Naive B cell (primary cell): ENCODE results near the gene SPDYE6. TPM values are rescaled to one million over a fixed set of nuclear protein-coding genes. Genes with fewer than 3 reads are reported as not detected.
"Not testable (repeated sequence)": the region's sequence is repeated elsewhere in the genome, so short reads cannot be mapped to it uniquely, and the experiment has no call there.

ENCODE experiments used
- ATAC-seq, 2 donors: fragments of 150-1000 bp; cut with Tn5 transposase; 2 replicates each; pipeline ENCODE4 v1.10.0; 2021; ENCODE audit warnings: low read depth in 2 of 2, mild to moderate bottlenecking in 2 of 2, moderate library complexity in 2 of 2
- DNase-seq: peaks from one replicate; pipeline ENCODE4 v3.0.0; 2022
- H3K27ac Mint-ChIP-seq, 6 donors: one replicate each; pipeline ENCODE4 v1.8.0; 2020 to 2022; ENCODE audit warnings: mild to moderate bottlenecking in 6 of 6, mixed read lengths in 6 of 6, moderate library complexity in 5 of 6, inconsistent platforms in 2 of 6
- H3K27me3 Mint-ChIP-seq, 3 donors: one replicate each; pipeline ENCODE4 v1.8.0; 2021 to 2022; ENCODE audit warnings: mixed read lengths in 3 of 3, mild to moderate bottlenecking in 1 of 3
- H3K36me3 Mint-ChIP-seq, 2 donors: one replicate each; pipeline ENCODE4 v1.8.0; 2020 to 2022; ENCODE audit warnings: mixed read lengths in 2 of 2, inconsistent platforms in 1 of 2, mild to moderate bottlenecking in 1 of 2
- H3K4me1 Mint-ChIP-seq, 3 donors: one replicate each; pipeline ENCODE4 v1.8.0; 2020 to 2022; ENCODE audit warnings: mixed read lengths in 3 of 3, inconsistent platforms in 1 of 3, mild to moderate bottlenecking in 1 of 3, moderate library complexity in 1 of 3
- H3K4me3 Mint-ChIP-seq, 8 donors: one replicate each; pipeline ENCODE4 v1.8.0; 2020 to 2022; ENCODE audit warnings: mild to moderate bottlenecking in 8 of 8, mixed read lengths in 8 of 8, moderate library complexity in 8 of 8, inconsistent platforms in 2 of 8
- H3K9me3 Mint-ChIP-seq, 7 donors: one replicate each; pipeline ENCODE4 v1.8.0; 2020 to 2022; ENCODE audit warnings: mixed read lengths in 7 of 7, mild to moderate bottlenecking in 5 of 7, inconsistent platforms in 2 of 7, moderate library complexity in 1 of 7
- polyA plus RNA-seq, 6 donors: library from polyadenylated mRNA; unstranded; fragments of 300-500 nt; fragmentation: Illumina TruSeq; gene quantifications; one replicate each; pipeline ENCODE4 v1.2.3, GENCODE V29; 2021; ENCODE audit warnings: low read depth in 6 of 6

Gene SPDYE6
- polyA plus RNA-seq, 6 donors from 2014 or later: 0.18 to 0.41 (median 0.20) TPM; not detected in 3

- H3K27me3 Mint-ChIP-seq, ATAC-seq, H3K4me3 Mint-ChIP-seq, H3K36me3 Mint-ChIP-seq, DNase-seq, H3K9me3 Mint-ChIP-seq: not testable (repeated sequence)
- Mint-ChIP-seq H3K4me1 (peaks cover 7 to 26% (median 15%) of the 10 kb centered on the region in 3 donors), H3K27ac (peak overlapping the region in 1 of 6 donors; percentile 27)
These were observed 20.7 kb downstream of the SPDYE6 start for GRCh38 chr7:102335574-102335973.

DNA sequence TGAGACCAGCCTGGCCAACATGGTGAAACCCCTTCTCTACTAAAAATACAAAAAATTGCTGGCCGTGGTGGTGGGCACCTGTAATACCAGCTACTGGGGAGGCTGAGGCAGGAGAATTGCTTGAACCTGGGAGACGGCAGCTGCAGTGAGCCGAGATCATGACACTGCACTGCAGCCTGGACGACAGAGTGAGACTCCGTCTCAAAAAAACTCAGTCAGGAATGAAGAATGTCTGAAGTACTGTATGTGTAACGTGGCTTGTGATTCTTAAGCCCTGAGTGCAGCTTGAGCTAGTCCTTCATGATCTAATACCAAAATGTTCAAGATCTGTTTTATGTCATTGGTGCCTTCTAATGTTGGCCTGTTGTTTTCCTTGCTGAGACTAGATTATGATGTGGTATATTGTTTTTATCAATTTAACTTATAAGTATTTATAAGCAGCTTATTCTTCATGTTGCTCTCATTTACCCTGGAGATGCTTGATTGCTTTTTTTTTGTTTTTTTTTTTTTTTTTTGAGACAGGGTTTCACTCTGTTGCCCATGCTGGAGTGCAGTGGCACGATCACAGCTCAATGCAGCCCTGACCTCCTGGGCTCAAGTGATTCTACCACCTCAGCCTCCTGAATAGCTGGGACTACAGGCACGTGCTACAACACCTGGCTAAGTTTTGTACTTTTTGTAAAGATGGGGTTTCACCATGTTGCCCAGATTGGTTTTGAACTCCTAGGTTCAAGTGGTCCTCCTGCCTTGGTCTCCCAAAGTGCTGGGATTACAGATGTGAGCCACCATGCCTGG lies 25.4 kb downstream of the SPDYE6 start:
- not testable (repeated sequence) for H3K36me3 Mint-ChIP-seq, DNase-seq, H3K27me3 Mint-ChIP-seq, H3K9me3 Mint-ChIP-seq, ATAC-seq
- peaks cover 7 to 26% (median 15%) of the 10 kb centered on the region in 3 donors for H3K4me1 Mint-ChIP-seq
- peak overlapping the region in 5 of 8 donors; percentile 4 to 75 (median 29) for H3K4me3 Mint-ChIP-seq
- peak overlapping the region in 5 of 6 donors; percentile 21 to 84 (median 54) for H3K27ac Mint-ChIP-seq

GRCh38 chr7:102329366-102329765 lies 26.9 kb downstream of the SPDYE6 start:
- not testable (repeated sequence) for ATAC-seq, H3K4me3 Mint-ChIP-seq, H3K27ac Mint-ChIP-seq, DNase-seq, H3K27me3 Mint-ChIP-seq, H3K9me3 Mint-ChIP-seq, H3K36me3 Mint-ChIP-seq
- peaks cover 7 to 26% (median 15%) of the 10 kb centered on the region in 3 donors for H3K4me1 Mint-ChIP-seq

- H3K36me3 Mint-ChIP-seq, ATAC-seq, DNase-seq, H3K4me3 Mint-ChIP-seq, H3K27me3 Mint-ChIP-seq, H3K27ac Mint-ChIP-seq, H3K9me3 Mint-ChIP-seq: not testable (repeated sequence)
- peaks cover 7 to 26% (median 15%) of the 10 kb centered on the region in 3 donors for H3K4me1 Mint-ChIP-seq
These were observed 27.4 kb downstream of the SPDYE6 start for GRCh38 chr7:102328863-102329262.

DNA sequence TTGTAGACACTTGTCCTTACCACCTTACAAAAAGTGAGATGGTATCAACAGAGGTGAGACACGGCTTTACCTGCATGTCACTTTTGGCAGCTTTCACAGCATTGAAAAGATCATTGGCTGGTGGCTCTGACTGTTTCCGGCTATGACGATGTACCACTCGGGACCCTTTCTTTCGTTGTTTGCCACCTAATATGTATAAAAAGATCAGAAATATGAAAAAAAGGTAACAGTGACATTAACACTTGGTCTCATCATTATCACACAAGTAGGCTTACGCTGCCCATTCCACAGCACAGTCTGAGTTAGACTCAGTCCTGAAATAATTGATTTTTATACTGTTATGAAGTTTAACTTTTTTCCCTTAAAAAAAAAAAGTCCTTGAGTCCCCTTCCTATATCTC lies 29.1 kb downstream of the SPDYE6 start:
- H3K9me3 Mint-ChIP-seq, ATAC-seq, H3K36me3 Mint-ChIP-seq, H3K4me3 Mint-ChIP-seq, DNase-seq, H3K27me3 Mint-ChIP-seq: not testable (repeated sequence)
- peak overlapping the region in 1 of 6 donors; percentile 85 for H3K27ac Mint-ChIP-seq
- peaks cover 13 to 32% (median 20%) of the 10 kb centered on the region in 3 donors for H3K4me1 Mint-ChIP-seq

GRCh38 chr7:102326157-102326889 lies 29.9 kb downstream of the SPDYE6 start:
- no peaks in the 10 kb centered on the region for H3K9me3 Mint-ChIP-seq
- peaks cover 12 to 26% (median 18%) of the 10 kb centered on the region in 3 donors for H3K4me1 Mint-ChIP-seq
- H3K36me3 Mint-ChIP-seq: peaks cover 0 to 16% of the 10 kb centered on the region in 2 donors
- ATAC-seq: no peak
- peak overlapping the region in 2 of 6 donors; percentile 56 to 66 for H3K27ac Mint-ChIP-seq
- no peak overlapping the region for H3K4me3 Mint-ChIP-seq
- DNase-seq: no peak
- H3K27me3 Mint-ChIP-seq: no peaks in the 10 kb centered on the region

GRCh38 chr7:102325106-102325505 lies 31.1 kb downstream of the SPDYE6 start:
- not testable (repeated sequence) for H3K9me3 Mint-ChIP-seq, ATAC-seq, H3K27me3 Mint-ChIP-seq, DNase-seq
- peak overlapping the region in 1 of 8 donors; percentile 29 for H3K4me3 Mint-ChIP-seq
- H3K36me3 Mint-ChIP-seq: peaks cover 0 to 16% of the 10 kb centered on the region in 2 donors
- peak overlapping the region in 1 of 6 donors; percentile 47 for H3K27ac Mint-ChIP-seq
- H3K4me1 Mint-ChIP-seq: peaks cover 14 to 27% (median 22%) of the 10 kb centered on the region in 3 donors

DNA sequence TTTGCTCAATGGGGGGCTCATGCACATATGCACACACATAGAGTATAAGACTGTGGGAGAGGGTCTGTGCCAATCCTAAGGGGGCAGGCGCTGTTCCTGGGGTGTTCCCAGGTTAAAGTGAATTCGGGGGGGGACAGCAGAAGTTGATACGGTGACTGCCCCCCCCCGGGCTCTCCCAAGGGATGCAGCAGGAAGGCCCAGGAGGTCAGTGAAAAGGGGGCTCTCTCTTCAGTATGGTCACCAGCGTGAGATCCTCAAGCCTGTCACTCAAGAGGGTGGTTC lies 32.4 kb downstream of the SPDYE6 start:
- H3K4me3 Mint-ChIP-seq: no peak overlapping the region
- peak overlapping the region in 3 of 6 donors; percentile 21 to 67 (median 42) for H3K27ac Mint-ChIP-seq
- peaks cover 15 to 35% (median 32%) of the 10 kb centered on the region in 3 donors for H3K4me1 Mint-ChIP-seq
- no peaks in the 10 kb centered on the region for H3K9me3 Mint-ChIP-seq
- no peaks in the 10 kb centered on the region for H3K27me3 Mint-ChIP-seq
- ATAC-seq (no peak), DNase-seq (no peak)
- H3K36me3 Mint-ChIP-seq: peaks cover 0 to 20% of the 10 kb centered on the region in 2 donors

- no peak for DNase-seq
- Mint-ChIP-seq H3K36me3 (peaks cover 0 to 23% of the 10 kb centered on the region in 2 donors), H3K4me1 (peaks cover 18 to 41% (median 35%) of the 10 kb centered on the region in 3 donors), H3K27me3 (no peaks in the 10 kb centered on the region), H3K9me3 (no peaks in the 10 kb centered on the region), H3K4me3 (peak overlapping the region in 1 of 8 donors; percentile 50), H3K27ac (peak overlapping the region in 4 of 6 donors; percentile 16 to 78 (median 64))
- no peak for ATAC-seq
These were observed 34.0 kb downstream of the SPDYE6 start for GRCh38 chr7:102322202-102322715.

DNA sequence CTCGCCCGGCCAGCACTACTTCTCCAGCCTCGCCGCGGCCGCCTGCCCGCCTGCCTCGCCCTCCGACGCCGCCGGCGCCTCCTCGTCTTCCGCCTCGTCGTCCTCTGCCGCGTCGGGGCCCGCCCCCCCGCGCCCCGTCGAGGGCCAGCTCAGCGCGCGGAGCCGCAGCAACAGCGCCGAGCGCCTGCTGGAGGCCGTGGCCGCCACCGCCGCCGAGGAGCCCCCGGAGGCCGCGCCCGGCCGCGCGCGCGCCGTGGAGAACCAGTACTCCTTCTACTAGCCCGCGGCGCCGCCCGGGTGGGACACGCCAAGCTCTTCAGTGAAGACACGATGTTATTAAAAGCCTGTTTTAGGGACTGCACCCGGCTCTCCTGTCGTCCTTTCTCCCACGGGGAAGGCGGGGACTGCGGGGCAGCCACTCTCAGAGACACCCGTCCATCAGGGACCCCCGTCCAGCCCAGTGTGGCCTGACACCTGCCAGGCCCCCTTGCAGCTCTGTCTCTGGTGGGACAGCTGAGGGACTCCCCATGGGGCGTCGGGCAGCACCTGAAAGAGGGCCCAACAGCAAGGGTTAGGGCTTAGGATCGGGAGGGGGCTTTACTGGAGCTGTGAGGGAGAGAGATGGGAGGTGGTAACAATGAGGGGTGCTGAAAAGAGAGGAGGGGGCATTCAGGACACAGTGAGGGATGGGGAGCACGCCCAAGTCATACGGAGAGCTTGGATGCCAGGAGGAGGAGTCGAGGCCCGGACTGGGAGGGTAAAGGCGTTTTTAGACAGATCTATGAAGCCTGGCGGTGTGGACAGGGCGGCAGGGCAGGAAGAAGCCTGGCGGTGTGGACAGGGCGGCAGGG lies 34.7 kb downstream of the SPDYE6 start:
- Mint-ChIP-seq H3K4me1 (peaks cover 18 to 41% (median 35%) of the 10 kb centered on the region in 3 donors), H3K4me3 (peak overlapping the region in 4 of 8 donors; percentile 15 to 50 (median 22)), H3K9me3 (no peaks in the 10 kb centered on the region), H3K27ac (peak overlapping the region in 4 of 6 donors; percentile 66 to 92 (median 80)), H3K27me3 (no peaks in the 10 kb centered on the region), H3K36me3 (peaks cover 0 to 23% of the 10 kb centered on the region in 2 donors)
- peak; percentile 71 to 72 for ATAC-seq
- peak; percentile 19 for DNase-seq

GRCh38 chr7:102320601-102321350 lies 35.5 kb downstream of the SPDYE6 start:
- Mint-ChIP-seq H3K4me1 (peaks cover 18 to 41% (median 35%) of the 10 kb centered on the region in 3 donors), H3K27ac (peak overlapping the region in 2 of 6 donors; percentile 54 to 73), H3K36me3 (peaks cover 0 to 23% of the 10 kb centered on the region in 2 donors), H3K27me3 (no peaks in the 10 kb centered on the region), H3K4me3 (peak overlapping the region in 1 of 8 donors; percentile 12), H3K9me3 (no peaks in the 10 kb centered on the region)
- no peak for DNase-seq
- ATAC-seq: no peak

DNA sequence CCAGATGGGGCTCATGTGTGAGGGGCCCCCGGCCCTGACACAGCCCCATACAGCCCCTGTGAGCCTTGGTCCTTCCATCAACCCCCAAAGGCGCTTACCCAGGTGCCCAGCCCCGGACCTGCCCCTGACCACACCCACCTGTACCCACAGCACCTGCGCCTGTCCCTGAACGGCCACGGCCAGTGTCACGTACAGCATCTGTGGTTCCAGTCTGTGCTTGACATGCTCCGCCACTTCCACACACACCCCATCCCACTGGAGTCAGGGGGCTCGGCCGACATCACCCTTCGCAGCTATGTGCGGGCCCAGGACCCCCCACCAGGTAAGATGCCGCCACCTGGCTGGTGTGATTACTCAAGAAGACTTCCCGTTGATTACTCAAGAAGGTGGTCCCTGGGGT lies 36.1 kb downstream of the SPDYE6 start:
- Mint-ChIP-seq H3K27me3 (no peaks in the 10 kb centered on the region), H3K36me3 (peaks cover 0 to 23% of the 10 kb centered on the region in 2 donors), H3K4me3 (peak overlapping the region in 1 of 8 donors; percentile 40), H3K4me1 (peaks cover 18 to 41% (median 35%) of the 10 kb centered on the region in 3 donors), H3K27ac (peak overlapping the region in 2 of 6 donors; percentile 54 to 73), H3K9me3 (no peaks in the 10 kb centered on the region)
- DNase-seq (no peak), ATAC-seq (no peak)
